Pancreas (tissue), 10 donors: Measurements from ENCODE around the gene GSTK1. TPM values are rescaled to one million over a fixed set of nuclear protein-coding genes. Genes with fewer than 3 reads are reported as not detected.

Experiments
- ATAC-seq, 4 donors: fragments of 200-7000 bp; cut with Tn5 transposase; one replicate each; pipeline versions ENCODE4 v1.8.0 to v1.9.1; 2020; ENCODE audit warnings: mild to moderate bottlenecking in 4 of 4, moderate library complexity in 4 of 4
- DNase-seq, 6 donors: peaks; one replicate each; pipeline ENCODE4 v3.0.0-alpha.2; 2020
- FAIRE-seq: peaks from 2 replicates; lab custom pipeline; 2012; peaks lifted over from hg19 to GRCh38; lab: Jason Lieb, UNC
- H3K27ac ChIP-seq, 4 donors: fragments of 200-600 bp; sonication (generic); 1 replicate in 3 of 4; 2 replicates in 1 of 4; pipeline versions ENCODE4 v1.5.0 to v1.8.0; 2020
- H3K27me3 ChIP-seq, 4 donors: fragments of 200-600 bp; one replicate each; pipeline ENCODE4 v1.8.0; 2021
- H3K36me3 ChIP-seq, 3 donors: fragments of 200-600 bp; sonication (generic) in 1 of 3; one replicate each; pipeline versions ENCODE4 v1.5.0 to v1.8.0; 2020 to 2021
- H3K4me1 ChIP-seq, 3 donors: fragments of 200-600 bp; one replicate each; pipeline ENCODE4 v1.8.0; 2021
- H3K4me3 ChIP-seq, 4 donors: fragments of 200-600 bp; sonication (generic) in 2 of 4; one replicate each; pipeline versions ENCODE4 v1.5.0 to v1.8.0; 2020 to 2021
- H3K9me3 ChIP-seq, 4 donors: fragments of 200-600 bp; one replicate each; pipeline ENCODE4 v1.8.0; 2021
- whole genome bisulfite sequencing, 2 donors: extraction: QIAGEN DNeasy Blood & Tissue Kit; methylation state at CpG; one replicate each; pipeline ENCODE4 v1.1.7; 2013; 5-methylcytosine and 5-hydroxymethylcytosine counted together
- intact Hi-C, 3 donors: fragments of 100-400 bp; cut with DNase I; formaldehyde crosslinking; loops; one replicate each; pipeline versions ENCODE4 v1.11.1 to v1.14.2; 2022
- polyA plus RNA-seq, 2 donors: library from polyadenylated mRNA; stranded (reverse); fragments of 200-250 nt; gene quantifications; one replicate each; pipeline ENCODE4 v1.2.3, GENCODE V29; 2013
- total RNA-seq, 6 donors: library from RNA; stranded (reverse); fragmentation: NEBNext Ultra II Directional in 4 of 6; extraction: Animal tissue kit (Norgen Biotek cat#: 25700) in 4 of 6; gene quantifications; one replicate each; pipeline versions ENCODE4 v1.2.1 to v1.2.4, GENCODE V29; 2021 to 2023
- TF ChIP-seq, protein P1 (sequence below), 4 donors: fragments of 200-600 bp; sonication (generic) in 3 of 4; IDR thresholded peaks; one replicate each; pipeline versions ENCODE4 v1.5.0 to v1.8.0; 2021; ENCODE audit warnings: antibody characterized with exemption in 4 of 4
- donor health status: healthy with polysubstance abuse.
- donor health status: DM: no; HTN: no; CAD: no; lungs with moderate emphysema.
- donor health status: DM: no; HTN: no; CAD: no.
- donor health status: control.
- donor health status: control.
- donor health status: Bipolar disorder and iron deficiency.
- donor health status: DM: yes; HTN: yes; CAD: no.
- donor health status: DM: no; HTN: no; CAD: no.
- donor health status: DM: no; HTN: no; CAD: no.
- donor health status: DM: yes; HTN: yes; CAD: no.

GSTK1 gene
- total and polyA plus RNA-seq, 8 donors: 47.7 to 164 (median 67.4) TPM

DNA sequence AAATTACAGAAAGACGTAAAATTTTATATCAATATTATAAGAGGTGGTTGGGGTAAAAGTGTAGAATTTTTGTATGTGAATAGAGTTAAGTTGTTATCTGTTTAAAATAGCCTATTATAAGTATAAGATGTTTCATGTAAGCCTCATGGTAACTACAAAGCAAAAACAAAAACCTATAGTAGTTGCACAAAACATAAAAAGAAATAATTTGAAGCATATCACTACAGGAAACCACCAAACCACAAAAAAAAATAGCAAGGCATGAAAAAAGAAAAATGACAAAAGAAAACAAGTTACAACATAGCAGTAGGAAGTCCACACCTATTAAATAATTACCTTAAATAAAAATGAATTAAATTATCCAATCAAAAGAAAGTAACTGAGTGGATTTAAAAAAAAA lies 12.4 kb upstream of the GSTK1 start:
- no peaks in the 10 kb centered on the region for H3K9me3 ChIP-seq
- intact Hi-C loops: no loop called here
- TF ChIP-seq, protein P1, sequence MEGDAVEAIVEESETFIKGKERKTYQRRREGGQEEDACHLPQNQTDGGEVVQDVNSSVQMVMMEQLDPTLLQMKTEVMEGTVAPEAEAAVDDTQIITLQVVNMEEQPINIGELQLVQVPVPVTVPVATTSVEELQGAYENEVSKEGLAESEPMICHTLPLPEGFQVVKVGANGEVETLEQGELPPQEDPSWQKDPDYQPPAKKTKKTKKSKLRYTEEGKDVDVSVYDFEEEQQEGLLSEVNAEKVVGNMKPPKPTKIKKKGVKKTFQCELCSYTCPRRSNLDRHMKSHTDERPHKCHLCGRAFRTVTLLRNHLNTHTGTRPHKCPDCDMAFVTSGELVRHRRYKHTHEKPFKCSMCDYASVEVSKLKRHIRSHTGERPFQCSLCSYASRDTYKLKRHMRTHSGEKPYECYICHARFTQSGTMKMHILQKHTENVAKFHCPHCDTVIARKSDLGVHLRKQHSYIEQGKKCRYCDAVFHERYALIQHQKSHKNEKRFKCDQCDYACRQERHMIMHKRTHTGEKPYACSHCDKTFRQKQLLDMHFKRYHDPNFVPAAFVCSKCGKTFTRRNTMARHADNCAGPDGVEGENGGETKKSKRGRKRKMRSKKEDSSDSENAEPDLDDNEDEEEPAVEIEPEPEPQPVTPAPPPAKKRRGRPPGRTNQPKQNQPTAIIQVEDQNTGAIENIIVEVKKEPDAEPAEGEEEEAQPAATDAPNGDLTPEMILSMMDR (IDR thresholded peaks at IDR 0.05): no peak
- WGBS, 2 donors: 86 to 93% methylated on average over 1 of the region's 1 CpG
- H3K27ac ChIP-seq: no peak overlapping the region
- no peak for ATAC-seq
- no peaks in the 10 kb centered on the region for H3K4me1 ChIP-seq
- DNase-seq: no peak
- FAIRE-seq: no peak
- H3K27me3 ChIP-seq: no peaks in the 10 kb centered on the region
- no peaks in the 10 kb centered on the region for H3K36me3 ChIP-seq
- no peak overlapping the region for H3K4me3 ChIP-seq

DNA sequence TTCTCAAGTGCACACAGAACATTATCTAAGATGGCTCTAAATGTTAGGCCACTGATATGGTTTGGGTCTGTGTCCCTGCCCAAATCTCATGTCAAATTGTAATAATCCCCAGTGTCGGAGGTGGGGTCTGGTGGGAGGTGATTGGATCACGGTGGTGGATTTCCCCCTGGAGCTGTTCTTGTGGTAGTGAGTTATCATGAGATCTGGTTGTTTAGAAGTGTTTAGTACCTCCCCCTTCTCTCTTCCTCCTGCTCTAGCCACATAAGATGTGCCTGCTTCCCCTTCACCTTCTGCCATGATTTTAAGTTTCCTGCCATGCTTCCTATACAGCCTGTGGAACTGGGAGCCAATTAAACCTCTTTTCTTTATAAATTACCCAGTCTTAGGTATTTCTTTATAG lies 11.2 kb upstream of the GSTK1 start:
- ATAC-seq: no peak
- 92 to 93% methylated on average over 2 of the region's 2 CpGs for WGBS, 2 donors
- no peak for FAIRE-seq
- DNase-seq: no peak
- Histone ChIP-seq H3K9me3 (no peaks in the 10 kb centered on the region), H3K27ac (no peak overlapping the region), H3K27me3 (no peaks in the 10 kb centered on the region), H3K4me1 (no peaks in the 10 kb centered on the region), H3K36me3 (no peaks in the 10 kb centered on the region), H3K4me3 (no peak overlapping the region)
- TF ChIP-seq, protein P1 (IDR thresholded peaks at IDR 0.05): no peak
- intact Hi-C loops: no loop called here

DNA sequence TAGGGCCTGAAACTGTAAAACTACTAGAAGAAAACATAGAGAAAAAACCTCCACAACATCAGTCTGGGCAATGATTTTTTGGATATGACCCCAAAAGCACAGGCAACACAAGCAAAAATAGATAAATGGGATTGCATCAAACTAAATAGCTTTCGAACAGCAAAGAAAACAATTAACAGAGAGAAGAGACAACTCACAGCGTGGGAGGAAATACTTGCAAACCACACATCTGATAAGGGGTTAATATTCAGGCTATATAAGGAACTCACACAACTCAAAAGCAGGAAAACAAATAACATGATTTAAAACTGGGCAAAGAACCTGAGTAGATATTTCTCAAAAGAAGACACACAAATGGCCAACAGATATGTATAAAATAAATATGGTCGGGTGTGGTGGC lies 7.7 kb upstream of the GSTK1 start:
- no peak for FAIRE-seq
- TF ChIP-seq, protein P1 (IDR thresholded peaks at IDR 0.05): no peak
- H3K27ac ChIP-seq: no peak overlapping the region
- no peak overlapping the region for H3K4me3 ChIP-seq
- H3K36me3 ChIP-seq: no peaks in the 10 kb centered on the region
- 81 to 87% methylated on average over 3 of the region's 3 CpGs for WGBS, 2 donors
- no peaks in the 10 kb centered on the region for H3K9me3 ChIP-seq
- H3K27me3 ChIP-seq: no peaks in the 10 kb centered on the region
- no peak for DNase-seq
- H3K4me1 ChIP-seq: peaks cover 0 to 14% (median 7%) of the 10 kb centered on the region in 3 donors
- intact Hi-C loops: no loop called here
- no peak for ATAC-seq

- WGBS, 2 donors: 84 to 87% methylated on average over 3 of the region's 3 CpGs
- no peak overlapping the region for H3K4me3 ChIP-seq
- H3K36me3 ChIP-seq: no peaks in the 10 kb centered on the region
- peaks cover 0 to 14% (median 7%) of the 10 kb centered on the region in 3 donors for H3K4me1 ChIP-seq
- H3K9me3 ChIP-seq: no peaks in the 10 kb centered on the region
- no peaks in the 10 kb centered on the region for H3K27me3 ChIP-seq
- no peak overlapping the region for H3K27ac ChIP-seq
- ATAC-seq (no peak), DNase-seq (no peak), FAIRE-seq (no peak)
- TF ChIP-seq, protein P1 (IDR thresholded peaks at IDR 0.05): no peak
- intact Hi-C loops: no loop called here
Observed at GRCh38 chr7:143256325-143256724, 6.9 kb upstream of the GSTK1 start.

GRCh38 chr7:143256932-143257331 lies 6.3 kb upstream of the GSTK1 start:
- no peaks in the 10 kb centered on the region for H3K9me3 ChIP-seq
- H3K4me3 ChIP-seq: no peak overlapping the region
- TF ChIP-seq, protein P1 (IDR thresholded peaks at IDR 0.05): no peak
- 81 to 86% methylated on average over 4 of the region's 4 CpGs for WGBS, 2 donors
- intact Hi-C loops: no loop called here
- no peaks in the 10 kb centered on the region for H3K36me3 ChIP-seq
- DNase-seq (no peak), ATAC-seq (no peak), FAIRE-seq (no peak)
- no peaks in the 10 kb centered on the region for H3K27me3 ChIP-seq
- H3K27ac ChIP-seq: no peak overlapping the region
- peaks cover 0 to 14% (median 7%) of the 10 kb centered on the region in 3 donors for H3K4me1 ChIP-seq
